ENCODE results near the gene RND1. TPM values are rescaled to one million over a fixed set of nuclear protein-coding genes. Genes with fewer than 3 reads are reported as not detected.

RND1 gene
- total RNA-seq, 2 donors from 2014 or later, result 0.70 TPM; not detected in 1

DNA sequence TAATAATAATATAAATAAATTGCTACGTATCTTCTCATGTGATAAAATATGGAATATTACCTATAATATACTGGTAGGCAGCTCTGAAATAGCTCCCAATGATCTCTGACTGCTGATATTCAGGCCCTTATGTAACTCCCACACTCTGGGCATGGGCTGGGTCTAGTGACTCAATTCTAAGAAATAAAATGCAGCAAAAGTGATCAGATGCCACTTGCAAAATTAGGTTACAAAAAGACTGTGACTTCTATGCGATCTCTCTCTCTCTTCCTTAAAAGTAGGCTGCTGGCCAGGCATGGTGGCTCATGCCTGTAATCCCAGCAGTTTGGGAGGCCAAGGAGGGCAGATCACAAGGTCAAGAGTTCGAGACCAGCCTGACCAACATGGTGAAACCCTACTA, 57.7 kb downstream of the RND1 start:
- H3K36me3 ChIP-seq, result no peaks in the 10 kb centered on the region
- no peaks in the 10 kb centered on the region for H3K9me3 ChIP-seq
- no peak overlapping the region for H3K4me3 ChIP-seq
- no peak for DNase-seq (ENCODE audit: low spot score)
- H3K27me3 ChIP-seq, result no peaks in the 10 kb centered on the region
- H3K27ac ChIP-seq, result no peak overlapping the region
- TF ChIP-seq, protein P1, sequence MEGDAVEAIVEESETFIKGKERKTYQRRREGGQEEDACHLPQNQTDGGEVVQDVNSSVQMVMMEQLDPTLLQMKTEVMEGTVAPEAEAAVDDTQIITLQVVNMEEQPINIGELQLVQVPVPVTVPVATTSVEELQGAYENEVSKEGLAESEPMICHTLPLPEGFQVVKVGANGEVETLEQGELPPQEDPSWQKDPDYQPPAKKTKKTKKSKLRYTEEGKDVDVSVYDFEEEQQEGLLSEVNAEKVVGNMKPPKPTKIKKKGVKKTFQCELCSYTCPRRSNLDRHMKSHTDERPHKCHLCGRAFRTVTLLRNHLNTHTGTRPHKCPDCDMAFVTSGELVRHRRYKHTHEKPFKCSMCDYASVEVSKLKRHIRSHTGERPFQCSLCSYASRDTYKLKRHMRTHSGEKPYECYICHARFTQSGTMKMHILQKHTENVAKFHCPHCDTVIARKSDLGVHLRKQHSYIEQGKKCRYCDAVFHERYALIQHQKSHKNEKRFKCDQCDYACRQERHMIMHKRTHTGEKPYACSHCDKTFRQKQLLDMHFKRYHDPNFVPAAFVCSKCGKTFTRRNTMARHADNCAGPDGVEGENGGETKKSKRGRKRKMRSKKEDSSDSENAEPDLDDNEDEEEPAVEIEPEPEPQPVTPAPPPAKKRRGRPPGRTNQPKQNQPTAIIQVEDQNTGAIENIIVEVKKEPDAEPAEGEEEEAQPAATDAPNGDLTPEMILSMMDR (IDR thresholded peaks at IDR 0.05), result no peak
- peaks cover 0 to 7% of the 10 kb centered on the region in 2 donors for H3K4me1 ChIP-seq

Other genes with a start within 250 kb of the RND1 start
- 10 to 100 TPM; 17.4 to 38.4 TPM for gene KANSL2, start 183.6 kb downstream of the RND1 start, total RNA-seq
- 10 to 100 TPM; 12.5 to 16.2 TPM for gene CCNT1, start 149.2 kb downstream of the RND1 start, total RNA-seq
- gene ADCY6, start 76.8 kb downstream of the RND1 start, total RNA-seq, result 10 to 100 TPM; 76.4 to 81.6 TPM
- 1 to 10 TPM; 6.1 to 7.0 TPM for gene CACNB3, start 47.4 kb downstream of the RND1 start, total RNA-seq
- 10 to 100 TPM; 28.3 to 34.2 TPM for gene DDX23, start 13.7 kb downstream of the RND1 start, total RNA-seq
- gene FKBP11, start 59.6 kb upstream of the RND1 start, total RNA-seq, result 10 to 100 TPM in 1 of 2 donors, 1 to 10 TPM in 1; 9.1 to 10.2 TPM
- gene ARF3, start 91.6 kb upstream of the RND1 start, total RNA-seq, result 10 to 100 TPM; 35.5 to 48.8 TPM
- gene WNT10B, start 105.9 kb upstream of the RND1 start, total RNA-seq, result under 1 TPM in 1 of 2 donors, not detected in 1; 0.74 TPM
- gene WNT1, start 112.5 kb upstream of the RND1 start, total RNA-seq, result not detected
- under 1 TPM; 0.44 to 0.67 TPM for gene DDN, start 133.5 kb upstream of the RND1 start, total RNA-seq
- 10 to 100 TPM; 68.5 to 74.8 TPM for gene PRKAG1, start 152.9 kb upstream of the RND1 start, total RNA-seq
- gene KMT2D, start 194.9 kb upstream of the RND1 start, total RNA-seq, result 10 to 100 TPM; 39.9 to 49.1 TPM
- under 1 TPM in 1 of 2 donors, not detected in 1; 0.35 TPM for gene RHEBL1, start 204.1 kb upstream of the RND1 start, total RNA-seq
- gene DHH, start 228.9 kb upstream of the RND1 start, total RNA-seq, result under 1 TPM; 0.35 to 0.56 TPM
- 10 to 100 TPM; 14.6 to 19.2 TPM for gene LMBR1L, start 245.0 kb upstream of the RND1 start, total RNA-seq

Data from right atrium auricular region (tissue), 2 donors.